ENCODE data around the gene STARD13. TPM values are rescaled to one million over a fixed set of nuclear protein-coding genes. Genes with fewer than 3 reads are reported as not detected.

STARD13 gene
- total and polyA plus RNA-seq, 7 experiments from 2014 or later, result 0.30 to 1.1 (median 0.73) TPM; not detected in 2

DNA sequence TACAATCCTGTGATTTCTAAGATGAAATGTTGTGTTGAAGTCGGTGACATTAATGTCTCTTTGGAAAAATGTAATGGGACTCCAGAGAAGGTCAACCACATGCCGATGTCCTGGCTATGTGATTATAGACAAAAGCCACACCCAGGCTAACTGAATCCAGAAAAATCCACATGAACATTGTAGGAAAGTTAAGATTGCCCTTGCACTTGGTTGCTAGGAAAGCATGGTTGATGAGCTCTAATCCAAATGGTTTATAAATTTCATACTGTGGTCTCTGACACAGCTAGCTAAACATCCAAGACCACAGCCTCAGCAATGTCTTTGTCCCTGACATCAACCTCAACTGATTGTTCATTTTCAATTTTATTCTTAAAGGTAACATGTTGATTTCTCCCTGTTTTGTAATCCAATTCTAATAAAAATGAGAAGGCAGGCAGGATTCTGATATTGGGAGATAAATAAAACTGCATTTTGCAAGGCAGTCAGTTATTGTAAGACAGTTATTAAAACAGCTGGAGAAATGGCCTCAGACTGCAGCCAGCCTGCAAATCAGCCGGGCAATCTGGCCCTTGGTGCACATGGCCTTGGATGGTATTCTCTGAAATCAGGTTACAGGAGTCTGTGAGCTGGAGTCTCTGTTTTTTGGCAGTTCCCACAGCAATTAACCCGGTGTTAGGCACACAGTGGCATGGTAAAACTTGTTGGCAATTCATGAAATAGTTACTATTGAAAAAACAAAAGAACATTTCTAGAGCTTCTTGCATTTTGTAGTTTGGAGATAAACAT is 93.9 kb downstream of the STARD13 start:
- peaks cover 0 to 3% (median 0%) of the 10 kb centered on the region in 5 donors for H3K36me3 Mint-ChIP-seq
- Histone ChIP-seq H3K36me3 (ENCODE audit: control insufficient read depth in 2 of 3, insufficient read depth in 3 of 3, low read length in 3 of 3) (no peaks in the 10 kb centered on the region), H3K4me3 (ENCODE audit: low read length) (no peak overlapping the region), H3K27ac (ENCODE audit: low read depth, low read length) (no peak overlapping the region), H3K4me1 (ENCODE audit: control insufficient read depth in 2 of 2, insufficient read depth in 2 of 2, low read length in 2 of 2) (no peaks in the 10 kb centered on the region), H3K9me3 (ENCODE audit: control insufficient read depth in 2 of 3, low read length in 3 of 3) (no peaks in the 10 kb centered on the region), H3K27me3 (ENCODE audit: control insufficient read depth in 2 of 2, insufficient read depth in 2 of 2, low read length in 2 of 2) (no peaks in the 10 kb centered on the region)
- peaks cover 0 to 5% (median 0%) of the 10 kb centered on the region in 5 donors for H3K27me3 Mint-ChIP-seq
- CTCF ChIA-PET, result no interaction called here
- intact Hi-C loops (cut with micrococcal nuclease), result no loop called here
- no peak overlapping the region for H3K4me3 Mint-ChIP-seq
- peaks cover 4 to 46% (median 12%) of the 10 kb centered on the region in 7 donors for H3K4me1 Mint-ChIP-seq
- no peak for ATAC-seq
- no peak overlapping the region for H3K27ac Mint-ChIP-seq
- H3K9me3 Mint-ChIP-seq, result peaks cover 0 to 3% (median 0%) of the 10 kb centered on the region in 11 donors
- POLR2A ChIA-PET, result no interaction called here
- no peak for DNase-seq

DNA sequence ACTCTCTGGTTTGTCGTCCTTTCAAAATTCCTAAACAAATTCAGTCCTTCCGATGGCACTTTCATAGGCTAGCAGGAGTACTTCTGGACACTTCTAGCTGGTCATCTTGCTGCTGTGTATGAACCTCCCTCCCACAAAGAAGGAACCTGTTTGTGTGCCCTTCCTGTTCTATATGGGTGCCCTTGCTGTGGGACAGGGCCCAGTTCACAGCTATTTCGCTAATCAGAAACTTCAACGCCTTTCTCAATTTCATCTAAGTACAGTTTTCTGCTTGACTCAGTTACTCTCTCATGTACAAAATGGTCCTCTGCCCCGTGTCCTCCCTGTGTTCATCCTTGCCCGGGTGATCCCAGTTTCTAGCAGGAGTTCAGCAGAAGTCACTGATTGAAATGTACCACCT is 96.1 kb downstream of the STARD13 start:
- H3K27ac ChIP-seq (ENCODE audit: low read depth, low read length), result no peak overlapping the region
- no peak overlapping the region for H3K4me3 ChIP-seq (ENCODE audit: low read length)
- ATAC-seq, result no peak
- H3K4me1 Mint-ChIP-seq, result peaks cover 4 to 41% (median 12%) of the 10 kb centered on the region in 7 donors
- no peaks in the 10 kb centered on the region for H3K36me3 ChIP-seq (ENCODE audit: control insufficient read depth in 2 of 3, insufficient read depth in 3 of 3, low read length in 3 of 3)
- POLR2A ChIA-PET, result no interaction called here
- no peak for DNase-seq
- H3K4me1 ChIP-seq (ENCODE audit: control insufficient read depth in 2 of 2, insufficient read depth in 2 of 2, low read length in 2 of 2), result no peaks in the 10 kb centered on the region
- peaks cover 0 to 3% (median 0%) of the 10 kb centered on the region in 5 donors for H3K36me3 Mint-ChIP-seq
- CTCF ChIA-PET, result no interaction called here
- peaks cover 0 to 12% (median 6%) of the 10 kb centered on the region in 5 donors for H3K27me3 Mint-ChIP-seq
- H3K9me3 Mint-ChIP-seq, result peaks cover 0 to 3% (median 0%) of the 10 kb centered on the region in 11 donors
- H3K27me3 ChIP-seq (ENCODE audit: control insufficient read depth in 2 of 2, insufficient read depth in 2 of 2, low read length in 2 of 2), result no peaks in the 10 kb centered on the region
- no peaks in the 10 kb centered on the region for H3K9me3 ChIP-seq (ENCODE audit: control insufficient read depth in 2 of 3, low read length in 3 of 3)
- H3K27ac Mint-ChIP-seq, result peak overlapping the region in 1 of 9 donors; percentile 43
- H3K4me3 Mint-ChIP-seq, result no peak overlapping the region
- intact Hi-C loops (cut with micrococcal nuclease), result loop anchor here in 1 of 2 donors (2.0 kb wide), 1 partner anchor 15 kb away; no protein-coding TSS in a partner anchor

DNA sequence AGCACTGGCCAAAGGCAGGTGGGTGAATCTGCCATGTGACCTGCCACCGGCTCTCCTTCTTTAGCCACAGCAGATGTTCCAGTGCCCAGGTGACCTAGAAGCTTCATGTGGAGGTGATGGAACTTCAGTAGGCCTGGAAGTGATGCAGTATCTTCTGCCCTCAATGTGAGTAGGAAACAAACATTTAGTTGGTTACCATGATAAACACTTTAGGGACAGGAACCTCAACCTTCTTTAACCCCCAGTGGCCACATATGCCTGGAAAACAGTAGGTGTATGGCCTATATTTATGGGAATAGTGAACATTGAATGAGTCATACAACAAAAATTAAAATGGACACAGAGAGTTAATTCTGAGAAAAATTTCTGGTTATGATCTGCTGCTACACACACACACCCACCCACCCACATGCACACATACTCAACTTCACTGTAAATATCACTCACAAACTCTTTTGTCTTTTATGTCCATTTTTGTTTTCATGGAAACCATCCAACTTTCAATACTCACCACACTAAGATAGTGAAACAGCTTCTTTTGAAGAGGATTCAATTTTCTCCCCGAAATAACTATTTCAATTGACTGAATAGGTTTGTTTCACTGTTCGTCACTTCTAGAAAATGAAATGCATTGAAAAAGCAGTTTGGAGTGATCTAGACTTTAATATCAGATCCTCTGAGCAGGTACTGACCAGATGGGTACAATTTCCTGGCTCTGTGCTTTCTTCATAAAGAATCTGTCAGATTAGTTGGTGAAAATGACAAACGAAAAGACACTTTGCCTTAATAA is 97.3 kb downstream of the STARD13 start:
- H3K4me3 ChIP-seq (ENCODE audit: low read length), result no peak overlapping the region
- DNase-seq (no peak), ATAC-seq (no peak)
- H3K36me3 ChIP-seq (ENCODE audit: control insufficient read depth in 2 of 3, insufficient read depth in 3 of 3, low read length in 3 of 3), result no peaks in the 10 kb centered on the region
- no peak overlapping the region for H3K27ac ChIP-seq (ENCODE audit: low read depth, low read length)
- CTCF ChIA-PET, result no interaction called here
- peak overlapping the region in 1 of 10 donors; percentile 18 for H3K4me3 Mint-ChIP-seq
- H3K4me1 ChIP-seq (ENCODE audit: control insufficient read depth in 2 of 2, insufficient read depth in 2 of 2, low read length in 2 of 2), result no peaks in the 10 kb centered on the region
- peaks cover 3 to 37% (median 8%) of the 10 kb centered on the region in 7 donors for H3K4me1 Mint-ChIP-seq
- H3K27me3 ChIP-seq (ENCODE audit: control insufficient read depth in 2 of 2, insufficient read depth in 2 of 2, low read length in 2 of 2), result no peaks in the 10 kb centered on the region
- H3K27me3 Mint-ChIP-seq, result peaks cover 0 to 18% (median 11%) of the 10 kb centered on the region in 5 donors
- POLR2A ChIA-PET, result no interaction called here
- H3K9me3 ChIP-seq (ENCODE audit: control insufficient read depth in 2 of 3, low read length in 3 of 3), result no peaks in the 10 kb centered on the region
- H3K27ac Mint-ChIP-seq, result peak overlapping the region in 1 of 9 donors; percentile 61
- H3K36me3 Mint-ChIP-seq, result peaks cover 0 to 5% (median 0%) of the 10 kb centered on the region in 5 donors
- H3K9me3 Mint-ChIP-seq, result peaks cover 0 to 6% (median 0%) of the 10 kb centered on the region in 11 donors
- intact Hi-C loops (cut with micrococcal nuclease), result loop anchor here in 1 of 2 donors (1.0 to 2.0 kb wide), 2 partner anchors 17 to 41 kb away; no protein-coding TSS in a partner anchor

DNA sequence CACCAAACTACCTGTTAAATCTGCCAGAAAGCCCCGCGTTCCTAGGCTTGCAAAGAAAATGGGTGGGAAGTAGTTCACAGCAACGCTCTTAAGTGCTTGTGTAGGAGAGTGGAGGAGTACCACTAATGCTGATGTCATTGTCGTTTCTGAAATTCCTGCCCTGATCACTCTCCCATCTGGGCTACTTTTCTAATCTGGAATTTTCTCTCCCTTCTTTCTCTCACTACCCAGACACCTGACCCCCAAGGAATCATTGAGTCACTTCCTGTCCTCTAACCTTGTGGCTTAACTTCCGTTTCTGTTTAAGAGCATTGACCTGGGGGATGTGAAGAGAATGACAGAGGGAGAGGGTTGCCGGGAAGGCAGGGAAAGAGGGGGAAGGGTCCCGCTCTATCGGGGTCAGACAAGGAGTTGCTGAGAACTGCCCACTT is 98.7 kb downstream of the STARD13 start:
- DNase-seq (no peak), ATAC-seq (no peak)
- Mint-ChIP-seq H3K4me3 (peak overlapping the region in 1 of 10 donors; percentile 54), H3K9me3 (peaks cover 0 to 6% (median 0%) of the 10 kb centered on the region in 11 donors), H3K27me3 (peaks cover 0 to 29% (median 20%) of the 10 kb centered on the region in 5 donors), H3K4me1 (peaks cover 0 to 35% (median 5%) of the 10 kb centered on the region in 7 donors), H3K27ac (peak overlapping the region in 2 of 9 donors; percentile 13 to 80), H3K36me3 (peaks cover 0 to 8% (median 0%) of the 10 kb centered on the region in 5 donors)
- CTCF ChIA-PET, result no interaction called here
- Histone ChIP-seq H3K27ac (ENCODE audit: low read depth, low read length) (no peak overlapping the region), H3K27me3 (ENCODE audit: control insufficient read depth in 2 of 2, insufficient read depth in 2 of 2, low read length in 2 of 2) (no peaks in the 10 kb centered on the region), H3K36me3 (ENCODE audit: control insufficient read depth in 2 of 3, insufficient read depth in 3 of 3, low read length in 3 of 3) (no peaks in the 10 kb centered on the region), H3K4me3 (ENCODE audit: low read length) (no peak overlapping the region), H3K4me1 (ENCODE audit: control insufficient read depth in 2 of 2, insufficient read depth in 2 of 2, low read length in 2 of 2) (no peaks in the 10 kb centered on the region), H3K9me3 (ENCODE audit: control insufficient read depth in 2 of 3, low read length in 3 of 3) (no peaks in the 10 kb centered on the region)
- POLR2A ChIA-PET, result no interaction called here
- intact Hi-C loops (cut with micrococcal nuclease), result no loop called here

DNA sequence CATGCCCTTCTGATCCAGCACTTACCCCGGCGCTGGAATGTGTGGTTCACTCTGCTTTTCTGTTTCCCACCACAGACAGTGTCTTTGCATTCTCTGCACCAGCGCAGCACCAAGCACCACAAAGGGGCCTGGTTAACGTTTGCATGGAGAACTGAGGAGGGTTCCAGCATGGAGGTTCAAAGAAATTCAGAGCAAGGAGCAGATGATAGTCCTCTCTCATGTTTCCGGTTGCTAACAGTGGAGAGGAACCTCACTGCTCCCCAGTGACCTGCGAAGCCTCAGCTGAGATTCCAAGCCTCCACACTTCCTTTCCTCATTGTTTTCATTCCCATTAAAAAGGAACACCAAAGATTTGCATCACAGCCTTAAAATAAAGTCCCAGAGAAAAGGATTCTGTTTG is 99.7 kb downstream of the STARD13 start:
- peak overlapping the region in 2 of 9 donors; percentile 12 to 15 for H3K27ac Mint-ChIP-seq
- CTCF ChIA-PET, result no interaction called here

DNA sequence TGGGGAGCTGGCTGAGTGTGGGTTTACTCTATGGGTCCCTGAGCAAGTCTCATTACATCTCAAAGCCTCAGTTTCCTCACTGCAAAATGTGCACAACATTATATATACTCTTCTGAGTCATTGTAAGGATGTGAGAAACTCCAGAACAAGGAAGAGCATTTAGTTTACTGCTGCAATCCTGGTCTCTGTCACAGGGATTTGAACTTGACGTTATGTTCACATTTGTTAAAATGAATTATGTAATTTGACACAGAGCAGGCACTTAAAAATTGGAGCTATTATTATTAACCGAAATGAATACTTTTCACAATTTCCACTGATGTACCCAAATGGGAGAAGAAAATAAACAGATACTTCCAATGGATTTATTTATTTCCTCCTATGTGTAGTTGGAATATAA is 101.0 kb downstream of the STARD13 start:
- Histone ChIP-seq H3K4me1 (ENCODE audit: control insufficient read depth in 2 of 2, insufficient read depth in 2 of 2, low read length in 2 of 2) (no peaks in the 10 kb centered on the region), H3K9me3 (ENCODE audit: control insufficient read depth in 2 of 3, low read length in 3 of 3) (no peaks in the 10 kb centered on the region), H3K4me3 (ENCODE audit: low read length) (no peak overlapping the region), H3K36me3 (ENCODE audit: control insufficient read depth in 2 of 3, insufficient read depth in 3 of 3, low read length in 3 of 3) (no peaks in the 10 kb centered on the region), H3K27me3 (ENCODE audit: control insufficient read depth in 2 of 2, insufficient read depth in 2 of 2, low read length in 2 of 2) (no peaks in the 10 kb centered on the region), H3K27ac (ENCODE audit: low read depth, low read length) (no peak overlapping the region)
- DNase-seq (no peak), ATAC-seq (no peak)
- ChIA-PET POLR2A (no interaction called here), CTCF (interaction anchor here (0.7 kb wide), 1 partner anchor 45 kb away, joined by 4 read pairs; no protein-coding TSS in a partner anchor)
- Mint-ChIP-seq H3K9me3 (peaks cover 0 to 6% (median 0%) of the 10 kb centered on the region in 11 donors), H3K27me3 (peaks cover 0 to 33% (median 31%) of the 10 kb centered on the region in 5 donors), H3K27ac (no peak overlapping the region), H3K4me1 (peaks cover 0 to 28% (median 5%) of the 10 kb centered on the region in 7 donors), H3K4me3 (no peak overlapping the region), H3K36me3 (peaks cover 0 to 8% (median 0%) of the 10 kb centered on the region in 5 donors)
- intact Hi-C loops (cut with micrococcal nuclease), result no loop called here

More for the DNA sequence above, 99.7 kb downstream of the STARD13 start:
- no peak overlapping the region for H3K27ac ChIP-seq (ENCODE audit: low read depth, low read length)
- Mint-ChIP-seq H3K4me3 (no peak overlapping the region), H3K27me3 (peaks cover 0 to 33% (median 23%) of the 10 kb centered on the region in 5 donors), H3K4me1 (peaks cover 0 to 30% (median 5%) of the 10 kb centered on the region in 7 donors), H3K36me3 (peaks cover 0 to 8% (median 0%) of the 10 kb centered on the region in 5 donors), H3K9me3 (peaks cover 0 to 6% (median 0%) of the 10 kb centered on the region in 11 donors)
- H3K36me3 ChIP-seq (ENCODE audit: control insufficient read depth in 2 of 3, insufficient read depth in 3 of 3, low read length in 3 of 3), result no peaks in the 10 kb centered on the region
- H3K4me3 ChIP-seq (ENCODE audit: low read length), result no peak overlapping the region
- intact Hi-C loops (cut with micrococcal nuclease), result no loop called here
- DNase-seq (no peak), ATAC-seq (no peak)
- H3K27me3 ChIP-seq (ENCODE audit: control insufficient read depth in 2 of 2, insufficient read depth in 2 of 2, low read length in 2 of 2), result no peaks in the 10 kb centered on the region
- H3K9me3 ChIP-seq (ENCODE audit: control insufficient read depth in 2 of 3, low read length in 3 of 3), result no peaks in the 10 kb centered on the region
- H3K4me1 ChIP-seq (ENCODE audit: control insufficient read depth in 2 of 2, insufficient read depth in 2 of 2, low read length in 2 of 2), result no peaks in the 10 kb centered on the region
- POLR2A ChIA-PET, result interaction anchor here (1.1 kb wide), 1 partner anchor 10 kb away, joined by 3 read pairs; no protein-coding TSS in a partner anchor

Measured in naive thymus-derived CD4-positive, alpha-beta T cell (primary cell).